PC-9 (cell line): Measurements from ENCODE around the gene GNAS.

Experiments used
- CTCF ChIP-seq: fragments of 200-600 bp; sonication (generic); conservative IDR thresholded peaks from 2 replicates; pipeline ENCODE4 v1.6.1; 2017; ENCODE audit warnings: mixed run types, antibody characterized with exemption, mild to moderate bottlenecking, moderate library complexity
- EZH2 ChIP-seq: fragments of 200-600 bp; sonication (generic); IDR thresholded peaks from 2 replicates; pipeline ENCODE4 v1.8.0; 2017; ENCODE audit warnings: antibody characterized with exemption, low read depth

DNA sequence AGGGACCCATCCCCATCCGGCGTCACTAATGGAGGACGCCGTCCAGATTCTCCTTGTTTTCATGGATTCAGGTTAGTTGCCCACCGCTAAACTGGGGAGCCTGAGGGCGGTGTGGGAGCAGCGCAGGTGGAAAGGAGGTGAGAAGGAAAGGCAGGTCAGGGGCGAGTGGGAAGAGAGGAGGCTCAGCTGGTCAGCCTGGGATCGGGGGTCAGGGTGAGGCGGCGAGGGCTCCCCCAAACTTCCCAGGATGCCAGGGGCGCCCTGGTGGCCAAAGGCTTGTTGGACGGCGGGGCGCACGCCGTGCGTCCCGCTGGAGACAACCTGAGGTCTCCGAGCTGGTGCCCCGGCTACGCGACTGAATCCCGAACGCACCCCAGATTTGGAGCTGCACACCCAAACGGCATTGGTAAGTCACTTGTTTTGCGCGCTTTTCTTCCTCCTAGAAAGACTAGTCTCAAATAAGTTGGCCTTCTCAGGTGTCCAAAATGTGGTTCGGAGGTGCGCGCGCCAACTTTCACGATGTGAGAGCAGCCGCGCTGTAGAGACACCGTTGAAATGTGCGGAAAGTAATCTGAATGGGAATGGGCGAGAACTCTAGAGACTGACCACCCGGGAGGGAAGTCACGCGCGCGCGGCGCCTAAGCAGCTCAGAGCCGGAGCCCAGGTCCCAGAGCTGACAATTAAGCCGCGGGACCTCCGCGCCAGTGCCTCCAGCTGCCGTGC is 11.5 kb upstream of the GNAS start:
- TF ChIP-seq CTCF: no peak
- no peak for TF ChIP-seq EZH2
